NCI-H2107 treated with DMSO at 0.1 percent for 48 hours (cell line): Measurements from ENCODE around the gene TAS2R31.
"Not testable (repeated sequence)": the region's sequence is repeated elsewhere in the genome, so short reads cannot be mapped to it uniquely, and the experiment has no call there.

Experiments
- DNase-seq: peaks from one replicate; lab custom pipeline; 2025; ENCODE audit not compliant: unreplicated experiment; lab: John Stamatoyannopoulos, UW

TAS2R31 gene, protein sequence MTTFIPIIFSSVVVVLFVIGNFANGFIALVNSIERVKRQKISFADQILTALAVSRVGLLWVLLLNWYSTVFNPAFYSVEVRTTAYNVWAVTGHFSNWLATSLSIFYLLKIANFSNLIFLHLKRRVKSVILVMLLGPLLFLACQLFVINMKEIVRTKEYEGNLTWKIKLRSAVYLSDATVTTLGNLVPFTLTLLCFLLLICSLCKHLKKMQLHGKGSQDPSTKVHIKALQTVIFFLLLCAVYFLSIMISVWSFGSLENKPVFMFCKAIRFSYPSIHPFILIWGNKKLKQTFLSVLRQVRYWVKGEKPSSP

DNA sequence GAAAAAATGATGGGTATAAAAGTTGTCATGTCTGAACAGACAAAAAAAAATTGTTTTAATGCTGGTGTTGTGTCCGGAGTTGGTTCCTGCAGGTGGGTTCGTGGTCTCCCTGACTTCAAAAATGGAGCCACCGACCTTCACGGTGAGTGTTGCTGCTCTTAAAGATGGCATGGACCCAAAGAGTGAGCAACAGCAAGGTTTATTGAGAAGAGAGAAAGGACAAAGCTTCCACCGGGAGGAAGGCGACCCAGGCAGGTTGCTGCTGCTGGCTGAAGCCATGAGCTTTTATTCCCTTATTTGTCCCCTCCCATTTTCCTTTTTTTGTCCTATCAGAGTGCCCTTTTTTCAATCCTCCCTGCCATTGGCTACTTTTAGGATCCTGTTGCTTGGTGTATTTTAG lies at the start of gene TAS2R31:
TSS of gene TAS2R31 (minus strand) at position 101 of the 400 bp plus-strand sequence. CDS start at position 29, 72 bp downstream.
- no peak for DNase-seq

DNA sequence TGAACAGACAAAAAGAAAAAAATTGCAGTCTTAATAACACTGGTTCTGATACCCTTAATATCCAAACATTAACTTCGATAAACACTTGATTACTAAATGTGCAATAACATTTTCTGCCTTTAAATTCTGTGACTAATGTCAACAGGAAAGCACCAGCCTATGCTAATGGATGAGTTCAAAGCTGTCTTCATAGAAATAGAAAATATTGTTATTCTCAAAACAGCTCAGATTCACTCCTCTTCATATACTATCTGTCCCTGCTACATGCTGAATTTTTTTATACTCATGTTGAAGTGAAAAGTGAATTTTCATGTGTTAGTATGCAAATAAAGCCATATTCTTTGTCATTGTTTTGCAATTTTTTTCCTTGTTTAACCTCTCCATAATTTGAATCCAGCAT lies 47.0 kb upstream of the TAS2R31 start:
- no peak for DNase-seq

DNA sequence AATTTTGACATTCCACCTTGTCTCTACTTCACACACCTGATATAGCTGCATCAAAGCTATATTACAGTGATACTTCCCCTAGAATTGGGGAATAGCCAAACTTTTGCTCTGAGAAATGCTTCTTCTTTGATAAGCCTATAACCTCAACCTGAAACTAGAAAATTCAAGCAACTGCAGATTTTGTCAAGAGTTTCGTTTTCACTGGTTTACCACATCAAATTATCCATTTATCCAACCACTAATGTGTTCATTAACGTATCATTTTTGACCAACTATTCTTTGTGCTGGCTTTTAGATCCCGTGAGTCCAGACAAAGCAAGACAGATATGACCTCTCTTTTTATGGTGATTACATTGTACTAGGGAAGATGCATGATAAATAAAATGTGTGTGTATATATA lies 44.4 kb upstream of the TAS2R31 start:
- DNase-seq: no peak

DNA sequence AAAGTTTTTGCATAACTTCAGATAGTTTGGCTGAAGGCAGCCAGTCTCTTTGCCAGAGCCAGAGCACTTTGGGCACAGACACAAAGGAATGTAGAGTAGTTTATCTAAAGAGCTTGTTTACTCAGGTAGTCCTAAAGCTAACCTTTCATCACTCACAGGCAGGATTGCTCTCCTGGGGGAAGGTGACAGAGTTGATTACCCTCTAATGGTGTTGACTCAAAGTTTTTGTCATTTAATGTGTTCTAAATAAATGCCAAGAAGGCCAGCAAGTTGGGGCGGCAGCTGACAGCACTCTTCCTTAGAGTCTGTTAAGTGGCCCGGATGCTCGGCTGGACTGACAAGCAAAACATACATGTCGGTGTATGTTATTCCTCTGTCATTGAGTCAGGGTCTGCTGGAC lies 40.2 kb upstream of the TAS2R31 start:
- DNase-seq: no peak

DNA sequence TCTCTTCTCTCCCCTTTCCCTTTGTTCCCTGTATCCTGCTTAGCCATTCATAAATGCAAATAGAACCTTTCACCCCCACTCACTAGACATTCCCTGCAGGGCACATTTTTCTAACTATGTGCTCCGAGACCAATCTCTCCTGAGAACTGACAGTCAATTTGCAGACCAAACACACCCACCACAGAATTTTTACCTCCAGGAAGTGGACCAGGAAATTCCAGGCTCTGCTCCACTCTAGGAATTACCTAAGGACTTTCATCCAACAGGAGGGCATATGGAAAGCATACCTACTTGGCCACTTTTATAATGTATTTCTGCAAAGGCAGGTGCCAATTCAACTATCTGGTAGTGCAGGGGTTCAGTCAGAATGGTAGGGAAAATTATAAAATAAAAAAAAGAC lies 39.8 kb upstream of the TAS2R31 start:
- DNase-seq: no peak

DNA sequence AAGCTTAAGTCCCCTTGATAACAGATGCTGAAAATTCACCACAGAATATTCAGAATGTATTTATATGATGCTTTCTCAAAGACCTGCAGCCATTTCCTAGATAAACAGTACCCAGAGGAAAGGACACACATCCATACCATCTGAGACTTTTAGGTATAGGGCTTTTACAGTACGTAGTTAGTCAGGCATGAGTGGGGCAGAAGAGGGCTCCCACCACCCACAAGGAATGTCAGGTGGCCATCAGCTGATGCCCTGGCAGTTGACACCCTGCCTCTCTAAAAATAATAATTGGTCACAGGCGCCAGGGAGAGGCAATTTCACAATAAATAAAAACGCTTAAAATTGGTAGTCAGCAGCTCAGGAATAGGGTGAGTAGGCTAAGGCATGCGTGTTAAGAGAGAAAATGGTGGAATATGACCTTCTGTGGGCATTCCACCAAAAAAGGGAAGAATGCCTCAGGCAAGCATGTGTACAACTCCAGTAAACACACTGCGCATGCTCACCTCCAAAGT lies 38.7 kb upstream of the TAS2R31 start:
- DNase-seq: no peak

DNA sequence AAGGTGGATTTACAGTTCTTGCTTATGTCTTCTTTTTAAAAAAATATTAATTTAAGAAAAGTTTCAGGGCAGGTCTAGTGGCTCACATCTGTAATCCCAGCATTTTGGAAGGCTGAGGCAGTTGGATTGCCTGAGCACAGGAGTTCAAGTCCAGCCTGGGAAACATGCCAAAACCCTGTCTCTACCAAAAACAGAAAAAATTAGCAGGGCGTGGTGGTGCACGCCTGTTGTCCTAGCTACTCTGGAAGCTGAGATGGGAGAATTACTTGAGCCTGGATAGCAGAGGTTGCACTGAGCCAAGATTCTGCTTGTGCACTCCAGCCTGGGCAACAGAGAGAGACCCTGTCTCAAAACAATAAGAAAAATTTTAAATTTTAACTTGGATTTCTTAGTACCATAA lies 36.3 kb upstream of the TAS2R31 start:
- DNase-seq: no peak

DNA sequence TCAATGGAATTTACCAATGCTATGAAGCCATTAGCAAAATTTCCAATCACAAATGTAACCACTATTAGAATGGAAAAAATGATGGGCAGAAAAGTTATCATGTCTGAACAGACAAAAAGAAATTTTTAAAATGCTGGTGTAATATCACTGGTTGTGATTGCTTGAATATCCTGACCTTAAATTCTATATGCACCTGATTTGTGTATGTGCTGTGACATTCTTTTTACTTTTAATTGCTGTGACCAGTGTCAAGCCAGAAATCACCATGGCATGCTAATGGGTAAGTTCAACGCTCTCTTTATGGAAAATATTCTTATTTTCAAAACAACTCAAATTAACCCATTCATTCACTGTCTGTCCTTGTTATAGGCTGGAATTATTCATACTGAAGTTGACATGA lies 31.0 kb upstream of the TAS2R31 start, which contains the start of gene TAS2R46:
TSS of gene TAS2R46 (minus strand) at position 101 of the 400 bp plus-strand sequence. CDS start at position 101, 0 bp downstream.
- not testable (repeated sequence) for DNase-seq

DNA sequence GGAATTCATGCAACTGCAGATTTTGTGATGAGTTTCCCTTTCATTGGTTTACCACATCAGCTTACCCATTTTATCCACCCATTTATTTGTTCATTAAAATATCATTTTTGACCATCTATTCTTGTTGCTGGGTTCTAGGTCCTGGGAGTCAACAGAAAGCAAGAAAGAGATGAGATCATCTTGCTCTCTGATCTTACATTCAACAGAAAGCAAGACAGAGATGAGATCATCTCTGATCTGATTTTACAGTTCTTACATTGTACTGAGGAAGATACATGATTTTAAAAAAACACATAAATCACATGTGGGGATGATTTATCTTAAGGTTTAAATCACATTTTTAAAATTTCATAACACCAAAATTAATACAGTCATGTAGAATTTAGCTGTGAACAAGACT lies 28.6 kb upstream of the TAS2R31 start:
- DNase-seq: no peak

DNA sequence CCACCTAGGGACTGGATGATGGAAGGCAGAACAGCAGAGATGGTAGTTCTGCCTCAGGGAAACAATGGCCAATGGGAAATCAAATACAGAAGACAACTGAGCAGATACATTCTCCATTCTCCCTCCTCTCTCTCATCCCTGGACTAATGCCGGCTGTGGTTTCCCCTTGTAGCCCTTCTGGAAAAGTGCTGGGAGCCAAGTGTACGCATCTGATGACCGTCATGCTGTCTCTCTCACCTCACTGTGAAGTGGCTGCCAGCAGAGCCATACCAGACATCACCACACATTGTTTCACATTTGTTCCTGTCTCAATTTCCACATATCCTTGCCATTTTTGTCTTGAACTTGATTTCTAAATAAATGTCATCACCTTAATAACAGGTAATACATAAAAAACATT lies 27.8 kb upstream of the TAS2R31 start:
- DNase-seq: no peak

DNA sequence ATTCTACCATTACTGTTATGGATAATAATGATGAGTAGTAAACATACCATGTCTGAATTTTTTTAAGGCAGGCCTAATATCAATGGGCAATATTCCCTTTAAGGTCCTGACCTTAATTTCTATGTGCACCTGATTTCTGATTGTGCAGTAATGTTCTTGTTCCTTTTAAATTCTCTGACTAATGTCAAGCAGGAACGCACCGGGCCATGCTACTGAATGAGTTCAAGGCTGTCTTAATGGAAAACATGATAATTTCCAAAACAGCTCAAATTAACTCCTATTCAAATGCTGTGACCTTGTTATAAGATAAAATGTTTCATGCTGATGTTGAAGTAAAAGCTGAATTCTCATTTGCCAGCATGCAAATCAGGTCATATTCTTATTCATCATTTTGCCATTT lies 24.1 kb upstream of the TAS2R31 start:
- DNase-seq: no peak

DNA sequence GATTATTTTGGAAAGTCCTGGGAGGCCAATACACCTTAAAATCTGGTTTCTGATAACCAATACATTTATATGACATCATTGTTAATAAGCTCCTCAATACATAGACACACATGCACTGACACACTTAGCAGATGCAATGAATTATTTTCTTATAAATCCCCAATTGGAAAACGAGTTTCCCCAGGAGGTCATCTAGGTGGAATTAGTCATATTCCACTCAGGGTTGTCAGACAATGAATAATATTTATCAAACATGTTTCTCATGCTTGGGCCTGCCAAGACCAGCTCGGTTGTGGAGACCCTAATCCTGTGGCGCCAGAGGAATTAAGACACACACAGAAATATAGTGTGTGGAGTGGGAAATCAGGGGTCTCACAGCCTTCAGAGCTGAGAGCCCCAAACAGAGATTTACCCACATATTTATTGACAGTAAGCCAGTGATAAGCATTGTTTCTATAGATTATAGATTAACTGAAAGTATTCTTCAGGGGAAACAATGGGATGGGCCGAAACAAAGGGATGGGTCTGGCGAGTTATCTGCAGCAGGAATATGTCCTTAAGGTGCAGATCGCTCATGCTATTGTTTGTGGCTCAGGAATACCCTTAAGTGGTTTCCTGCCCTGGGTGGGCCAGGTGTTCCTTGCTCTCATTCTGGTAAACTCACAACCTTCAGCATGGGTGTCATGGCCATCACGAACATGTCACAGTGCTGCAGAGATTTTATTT lies 18.8 kb upstream of the TAS2R31 start:
- DNase-seq: not testable (repeated sequence)

DNA sequence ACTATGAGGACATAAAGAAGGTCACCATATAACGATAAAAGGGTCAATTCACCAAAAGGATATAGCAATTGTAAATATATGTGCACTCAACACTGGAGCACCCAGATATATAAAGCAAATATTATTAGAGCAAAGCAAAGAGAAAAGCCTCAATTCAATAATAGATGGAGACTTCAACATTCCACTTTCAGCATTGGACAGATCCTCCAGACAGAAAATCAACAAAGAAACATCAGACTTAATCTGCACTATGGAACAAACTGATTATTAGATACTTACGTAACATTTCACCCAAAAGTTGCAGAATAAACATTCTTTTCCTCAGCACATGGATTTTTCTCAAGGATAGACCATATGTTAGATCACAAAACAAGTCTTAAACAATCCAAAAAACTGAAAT lies 10.2 kb upstream of the TAS2R31 start:
- not testable (repeated sequence) for DNase-seq

DNA sequence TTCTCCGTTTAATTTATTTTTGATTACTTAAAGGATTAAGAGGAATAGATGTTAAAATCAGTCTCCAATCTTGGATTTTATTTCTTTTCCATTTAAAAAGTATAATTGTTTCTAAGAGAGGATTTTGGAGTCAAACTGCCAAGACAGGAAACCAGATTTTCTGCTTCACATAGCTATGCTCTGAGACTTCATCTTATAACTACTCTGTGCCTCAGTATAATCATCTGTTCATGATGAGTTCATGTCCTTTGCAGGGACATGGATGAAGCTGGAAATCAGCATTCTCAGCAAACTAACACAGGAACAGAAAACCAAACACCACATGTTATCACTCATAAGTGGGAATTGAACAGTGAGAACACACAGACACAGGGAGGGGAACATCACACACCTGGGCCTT lies 9.0 kb upstream of the TAS2R31 start:
- no peak for DNase-seq

DNA sequence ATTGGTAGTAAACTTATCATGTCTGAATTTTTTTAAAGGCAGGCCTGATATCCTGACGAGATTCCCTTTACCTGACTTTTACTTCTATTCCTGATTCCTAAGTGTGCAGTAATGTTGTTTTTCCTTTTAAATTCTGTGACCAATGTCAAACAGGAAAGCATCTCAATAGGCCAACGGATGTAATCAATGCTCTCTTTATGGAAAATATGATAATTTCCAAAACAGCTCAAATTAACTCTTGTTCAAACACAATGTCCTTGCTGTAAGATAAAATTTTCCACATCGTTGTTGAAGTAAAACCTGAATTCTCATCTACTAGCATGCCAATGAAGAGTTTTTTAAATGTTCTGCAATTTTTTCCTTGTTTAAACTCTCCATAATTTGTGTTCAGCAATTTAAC lies 8.0 kb upstream of the TAS2R31 start:
- no peak for DNase-seq

DNA sequence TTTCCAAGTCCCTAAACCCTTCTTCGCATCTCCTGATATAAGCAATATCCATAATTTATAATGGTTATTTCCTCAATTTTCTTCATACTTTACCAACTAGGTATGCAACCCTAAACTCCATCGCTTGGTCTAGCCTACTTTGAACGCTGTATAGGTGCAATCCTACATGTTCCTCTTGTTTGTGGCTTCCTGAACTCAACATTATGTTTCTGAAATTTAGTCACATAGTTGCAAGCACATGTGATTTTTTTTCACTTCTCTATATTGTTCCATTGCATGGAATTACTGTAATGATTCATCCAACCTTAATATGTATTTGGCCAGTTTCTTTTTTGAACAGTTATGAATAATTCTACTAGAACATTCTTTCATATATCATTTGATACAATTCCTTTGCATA lies 2.8 kb upstream of the TAS2R31 start:
- not testable (repeated sequence) for DNase-seq

DNA sequence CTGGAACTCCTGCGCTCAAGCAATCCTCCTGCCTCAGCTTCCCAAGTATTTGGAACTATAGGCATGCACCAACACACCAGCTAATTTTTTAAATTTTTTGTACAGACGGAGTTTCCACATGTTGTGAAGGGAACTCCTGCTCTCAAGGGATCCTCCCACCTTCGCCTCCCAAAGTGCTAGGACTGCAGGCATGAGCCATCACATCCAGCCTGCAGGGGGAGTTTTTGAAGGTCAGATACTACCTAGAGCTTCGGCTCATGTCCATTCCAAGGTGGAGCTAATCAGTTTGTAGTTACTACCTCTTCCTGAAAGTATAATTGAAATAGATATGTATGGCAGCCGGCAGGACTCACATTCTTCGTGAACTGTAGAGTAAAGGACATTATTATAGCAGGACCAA lies 5.1 kb downstream of the TAS2R31 start:
- no peak for DNase-seq

DNA sequence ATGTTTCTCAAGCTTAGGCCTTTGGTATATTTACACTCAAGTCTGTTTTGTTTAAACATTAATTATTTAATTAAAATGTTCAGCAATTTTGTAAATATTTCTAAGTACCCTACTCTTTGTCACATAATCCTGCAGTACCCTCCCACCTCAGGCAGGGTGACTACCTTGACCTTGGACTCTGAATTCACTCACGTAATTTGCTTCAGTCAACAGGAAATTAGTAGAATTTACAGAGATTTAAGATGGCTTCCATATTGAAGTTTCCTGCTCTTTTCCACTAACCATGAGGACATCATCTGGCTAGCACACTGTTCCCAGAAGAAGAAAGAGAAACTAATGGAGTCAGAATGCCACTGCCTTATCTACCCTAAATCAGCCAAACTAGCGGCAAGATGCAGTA lies 7.8 kb downstream of the TAS2R31 start:
- no peak for DNase-seq

DNA sequence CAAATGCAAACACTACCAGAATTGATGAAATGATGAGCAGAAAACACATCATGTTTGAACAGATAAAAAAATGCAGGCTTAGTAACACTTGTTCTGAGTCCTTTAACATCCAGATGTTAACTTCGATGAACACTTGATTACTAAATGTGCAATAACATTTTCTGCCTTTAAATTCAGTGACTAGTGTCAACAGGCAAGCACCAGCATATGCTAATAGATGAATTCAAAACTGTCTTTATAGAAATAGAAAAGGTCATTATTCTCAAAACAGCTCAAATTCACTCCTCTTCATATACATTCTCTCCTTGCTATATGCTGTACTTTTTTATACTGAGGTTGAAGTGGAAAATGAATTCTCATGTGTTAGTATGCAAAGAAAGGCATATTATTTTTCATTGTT lies 8.7 kb downstream of the TAS2R31 start, which contains the start of gene TAS2R19:
TSS of gene TAS2R19 (minus strand) at position 101 of the 400 bp plus-strand sequence. CDS start at position 52, 49 bp downstream.
- DNase-seq: no peak

DNA sequence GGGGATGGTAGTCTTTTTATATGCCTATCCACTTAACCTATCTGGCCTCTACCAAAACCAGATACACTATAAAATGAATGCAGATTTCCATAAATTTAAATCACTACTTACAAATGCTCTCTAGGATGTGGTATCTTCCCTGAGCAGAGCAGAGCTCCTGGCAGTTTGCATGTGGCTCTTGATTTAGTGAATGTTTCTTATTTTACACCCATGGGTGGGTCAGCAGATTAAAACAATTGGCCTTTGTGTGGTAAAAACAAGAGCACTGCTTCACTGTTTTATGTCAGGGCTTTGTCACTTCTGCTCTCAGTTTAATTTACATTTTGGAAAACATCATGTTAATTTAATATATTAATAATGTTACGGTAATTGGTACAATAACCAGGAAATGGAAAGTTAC lies 14.3 kb downstream of the TAS2R31 start:
- DNase-seq: no peak

DNA sequence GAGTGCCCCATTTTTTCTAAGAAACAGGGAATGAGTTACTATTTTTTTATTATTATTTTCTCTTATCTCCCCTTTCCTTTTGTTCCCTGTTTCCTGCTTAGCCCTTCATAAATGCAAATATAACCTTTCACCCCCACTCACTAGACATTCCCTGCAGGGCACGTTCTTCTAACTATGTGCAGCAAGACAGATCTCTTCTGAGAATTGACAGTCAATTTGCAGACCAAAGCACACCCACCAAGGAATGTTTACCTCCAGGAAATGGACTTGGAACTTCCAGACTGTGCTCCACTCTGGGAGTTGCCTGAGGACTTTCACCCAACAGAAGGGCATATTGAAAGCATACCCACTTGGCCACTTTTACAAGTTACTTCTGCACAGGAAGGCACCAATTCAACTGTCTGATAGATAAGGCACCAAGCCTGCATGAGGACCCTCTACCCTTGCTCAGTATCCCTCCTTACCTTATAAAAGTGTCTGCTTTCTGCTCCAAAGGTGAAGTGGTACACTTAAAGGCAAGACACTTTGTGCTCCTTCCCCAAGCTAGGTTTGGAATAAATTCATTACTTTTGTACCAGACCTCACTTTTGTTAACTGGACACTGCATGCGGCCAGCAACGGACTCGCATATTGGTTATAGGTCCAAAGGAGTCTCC lies 15.3 kb downstream of the TAS2R31 start:
- DNase-seq: no peak

DNA sequence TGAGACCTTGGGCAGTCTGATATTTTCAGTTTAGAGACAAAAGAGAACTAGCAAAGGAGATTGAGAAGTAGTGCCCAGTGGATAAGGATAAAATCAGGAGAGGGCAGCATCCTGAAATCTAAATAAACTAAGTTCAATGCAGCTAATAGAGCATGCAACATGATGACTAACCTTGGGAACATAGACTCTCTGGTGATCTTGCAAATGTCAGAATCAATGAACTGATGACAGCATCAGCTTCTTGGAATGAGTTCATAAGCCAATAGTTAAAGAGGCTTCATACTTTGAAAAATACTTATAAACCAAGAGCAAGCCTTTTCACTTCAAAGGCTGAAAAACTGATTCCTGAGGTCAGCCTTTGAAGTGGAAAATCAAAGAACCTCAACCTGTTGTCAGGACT lies 17.0 kb downstream of the TAS2R31 start:
- DNase-seq: no peak
